Measurements from ENCODE around the gene FAM163A. TPM values are rescaled to one million over a fixed set of nuclear protein-coding genes. Genes with fewer than 3 reads are reported as not detected.
A peak's percentile ranks its signal among the peaks of the same experiment; 100 is the strongest.

Gene FAM163A
- total RNA-seq, 1 experiment from 2014 or later, result 0.46 TPM

DNA sequence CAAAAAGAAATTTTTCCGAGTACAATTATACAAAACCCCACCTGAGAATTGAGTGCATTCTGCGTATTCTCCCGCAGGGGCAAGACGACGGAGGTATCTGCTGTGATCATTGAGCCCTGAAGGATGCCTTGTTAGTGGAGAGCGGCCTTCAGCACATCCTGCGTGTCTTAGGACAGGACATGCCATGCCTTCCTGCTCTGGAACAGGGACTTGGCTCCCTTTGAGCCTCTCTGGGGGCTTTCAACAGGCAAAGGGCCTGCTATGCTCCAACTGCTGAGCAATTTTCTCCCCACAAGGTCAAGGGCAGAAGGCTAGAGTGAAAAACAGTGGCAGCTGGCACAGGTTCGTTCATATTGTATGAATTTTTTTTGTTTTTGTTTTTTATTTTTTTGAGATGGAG, 82.1 kb downstream of the FAM163A start:
- no peak overlapping the region for H3K4ac ChIP-seq (ENCODE audit: low read depth, low read length)
- no peaks in the 10 kb centered on the region for H3K4me1 ChIP-seq (ENCODE audit: insufficient read depth, low read length)
- no peak overlapping the region for H3K27ac Mint-ChIP-seq
- peaks cover 6 to 9% of the 10 kb centered on the region in 2 experiments for H3K4me1 Mint-ChIP-seq
- H2BK12ac ChIP-seq (ENCODE audit: insufficient read length, low read depth, low read length), result no peak overlapping the region
- no peak overlapping the region for H3K27ac ChIP-seq (ENCODE audit: insufficient read length, low read depth, low read length)
- no peak overlapping the region for H3K14ac ChIP-seq (ENCODE audit: insufficient read depth, low read length)
- no peak overlapping the region for H4K5ac ChIP-seq (ENCODE audit: insufficient read length, low read depth, low read length)
- H2BK20ac ChIP-seq (ENCODE audit: low read depth, low read length, poor library complexity, severe bottlenecking), result no peak overlapping the region
- no peaks in the 10 kb centered on the region for H3K9me3 ChIP-seq (ENCODE audit: control insufficient read depth, low read depth, low read length)
- no peak overlapping the region for H3T11ph ChIP-seq (ENCODE audit: low read length)
- no peaks in the 10 kb centered on the region; a peak in 1 of 5 replicates for H3K9me3 Mint-ChIP-seq
- no peak overlapping the region for H3K4me3 Mint-ChIP-seq
- no CpG with 5 or more reads among the region's 8 CpGs for WGBS (ENCODE audit: extremely low coverage, insufficient read length, low lambda C conversion rate)
- H3K18ac ChIP-seq (ENCODE audit: insufficient read length, low read depth, low read length), result no peak overlapping the region
- no peaks in the 10 kb centered on the region for H4K20me1 ChIP-seq (ENCODE audit: control insufficient read depth, insufficient read depth, insufficient read length)
- peak; percentile 21 for DNase-seq
- no peak overlapping the region for H3K23ac ChIP-seq (ENCODE audit: insufficient read length, low read depth, low read length)
- H2AK5ac ChIP-seq (ENCODE audit: insufficient read length, low read length), result no peak overlapping the region
- no peak overlapping the region for H3K56ac ChIP-seq (ENCODE audit: insufficient read length, low read depth, low read length)
- TF ChIP-seq, protein P1, sequence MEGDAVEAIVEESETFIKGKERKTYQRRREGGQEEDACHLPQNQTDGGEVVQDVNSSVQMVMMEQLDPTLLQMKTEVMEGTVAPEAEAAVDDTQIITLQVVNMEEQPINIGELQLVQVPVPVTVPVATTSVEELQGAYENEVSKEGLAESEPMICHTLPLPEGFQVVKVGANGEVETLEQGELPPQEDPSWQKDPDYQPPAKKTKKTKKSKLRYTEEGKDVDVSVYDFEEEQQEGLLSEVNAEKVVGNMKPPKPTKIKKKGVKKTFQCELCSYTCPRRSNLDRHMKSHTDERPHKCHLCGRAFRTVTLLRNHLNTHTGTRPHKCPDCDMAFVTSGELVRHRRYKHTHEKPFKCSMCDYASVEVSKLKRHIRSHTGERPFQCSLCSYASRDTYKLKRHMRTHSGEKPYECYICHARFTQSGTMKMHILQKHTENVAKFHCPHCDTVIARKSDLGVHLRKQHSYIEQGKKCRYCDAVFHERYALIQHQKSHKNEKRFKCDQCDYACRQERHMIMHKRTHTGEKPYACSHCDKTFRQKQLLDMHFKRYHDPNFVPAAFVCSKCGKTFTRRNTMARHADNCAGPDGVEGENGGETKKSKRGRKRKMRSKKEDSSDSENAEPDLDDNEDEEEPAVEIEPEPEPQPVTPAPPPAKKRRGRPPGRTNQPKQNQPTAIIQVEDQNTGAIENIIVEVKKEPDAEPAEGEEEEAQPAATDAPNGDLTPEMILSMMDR (conservative IDR thresholded peaks at IDR 0.05), result no peak
- no peaks in the 10 kb centered on the region for H3K79me2 ChIP-seq (ENCODE audit: insufficient read depth, low read length)
- no peak overlapping the region for H3K4me2 ChIP-seq (ENCODE audit: insufficient read depth, insufficient read length, low read length)
- H3K36me3 Mint-ChIP-seq (ENCODE audit: insufficient read depth in 1 of 3, low read depth in 3 of 3), result no peaks in the 10 kb centered on the region
- no peak overlapping the region for H2BK5ac ChIP-seq (ENCODE audit: insufficient read length, low read length)
- H2BK15ac ChIP-seq (ENCODE audit: low read depth, low read length), result no peak overlapping the region
- peaks cover 3% of the 10 kb centered on the region for H3K27me3 Mint-ChIP-seq (ENCODE audit: low read depth)
- no peaks in the 10 kb centered on the region for H3K23me2 ChIP-seq (ENCODE audit: insufficient read length, low read depth, low read length, poor library complexity, severe bottlenecking)
- no peaks in the 10 kb centered on the region for H3K79me1 ChIP-seq (ENCODE audit: insufficient read depth, low read depth, low read length, poor library complexity, severe bottlenecking)
- no peak overlapping the region for H4K8ac ChIP-seq (replicated peaks; ENCODE audit: insufficient read length, low read depth, low read length)
- H2AFZ ChIP-seq (ENCODE audit: low read length), result no peak overlapping the region
- H3K9ac ChIP-seq (ENCODE audit: extremely low read depth, insufficient read length, low read length), result no peak overlapping the region
- no peaks in the 10 kb centered on the region for H3K27me3 ChIP-seq (ENCODE audit: insufficient read depth, low read length)
- no peak overlapping the region for H2BK120ac ChIP-seq (ENCODE audit: low read depth, low read length, poor library complexity, severe bottlenecking)
- no peak overlapping the region for H4K91ac ChIP-seq (ENCODE audit: insufficient read length, low read depth, low read length)

Measured in H9 (cell line).